Astrocyte (in vitro differentiated cells and primary cell): ENCODE results near the gene ACY1. TPM values are rescaled to one million over a fixed set of nuclear protein-coding genes. Genes with fewer than 3 reads are reported as not detected.

Source experiments
- DNase-seq: peaks from one replicate; pipeline ENCODE4 v3.0.0-alpha.2; 2010; ENCODE audit warnings: low read depth
- FAIRE-seq: peaks from 2 replicates; lab custom pipeline; 2011; peaks lifted over from hg19 to GRCh38; lab: Jason Lieb, UNC
- H2AFZ ChIP-seq: 2 replicates; pipeline ENCODE4 v1.6.0; 2012; ENCODE audit warnings: low read depth, low read length, inconsistent platforms
- H3K27ac ChIP-seq: 2 replicates; pipeline ENCODE4 v1.5.1; 2011; ENCODE audit warnings: low read depth, low read length, inconsistent platforms
- H3K27me3 ChIP-seq: 2 replicates; pipeline ENCODE4 v1.6.0; 2011; ENCODE audit warnings: low read length, inconsistent platforms; ENCODE audit not compliant: insufficient read depth
- H3K36me3 ChIP-seq: 2 replicates; pipeline ENCODE4 v1.5.1; 2011; ENCODE audit warnings: low read length, inconsistent platforms; ENCODE audit not compliant: insufficient read depth
- H3K4me1 ChIP-seq: 2 replicates; pipeline ENCODE4 v1.5.1; 2011; ENCODE audit warnings: low read length, inconsistent platforms; ENCODE audit not compliant: insufficient read depth
- H3K4me2 ChIP-seq: 2 replicates; pipeline ENCODE4 v1.6.0; 2012; ENCODE audit warnings: low read length, inconsistent platforms
- H3K4me3 ChIP-seq: 2 replicates; pipeline ENCODE4 v1.5.1; 2011; ENCODE audit warnings: low read depth, mild to moderate bottlenecking, low read length, inconsistent platforms; ENCODE audit not compliant: insufficient read depth
- H3K79me2 ChIP-seq: 2 replicates; pipeline ENCODE4 v1.6.0; 2012; ENCODE audit warnings: mild to moderate bottlenecking, low read length, inconsistent platforms; ENCODE audit not compliant: insufficient read depth
- H3K9ac ChIP-seq: 2 replicates; pipeline ENCODE4 v1.6.0; 2012; ENCODE audit warnings: mild to moderate bottlenecking, low read length, inconsistent platforms
- H3K9me3 ChIP-seq: 2 replicates; pipeline ENCODE4 v1.5.1; 2012; ENCODE audit warnings: low read depth, mild to moderate bottlenecking, low read length, inconsistent platforms; ENCODE audit not compliant: insufficient read depth
- H4K20me1 ChIP-seq: 2 replicates; pipeline ENCODE4 v1.6.0; 2012; ENCODE audit warnings: low read length, inconsistent platforms; ENCODE audit not compliant: insufficient read depth
- H3K27ac Mint-ChIP-seq: one replicate; pipeline ENCODE4 v1.8.0; 2021; ENCODE audit warnings: mild to moderate bottlenecking, mixed read lengths; ENCODE audit not compliant: unreplicated experiment
- H3K27me3 Mint-ChIP-seq: one replicate; pipeline ENCODE4 v1.8.0; 2021; ENCODE audit warnings: low read depth, mixed read lengths; ENCODE audit not compliant: unreplicated experiment
- H3K36me3 Mint-ChIP-seq: one replicate; pipeline ENCODE4 v1.8.0; 2021; ENCODE audit warnings: low read depth, mixed read lengths; ENCODE audit not compliant: unreplicated experiment
- H3K4me1 Mint-ChIP-seq: one replicate; pipeline ENCODE4 v1.8.0; 2021; ENCODE audit warnings: low read depth, mixed read lengths; ENCODE audit not compliant: unreplicated experiment
- H3K4me3 Mint-ChIP-seq: one replicate; pipeline ENCODE4 v1.8.0; 2021; ENCODE audit warnings: mild to moderate bottlenecking, moderate library complexity, mixed read lengths; ENCODE audit not compliant: unreplicated experiment
- H3K9me3 Mint-ChIP-seq: one replicate; pipeline ENCODE4 v1.8.0; 2021; ENCODE audit warnings: mild to moderate bottlenecking, mixed read lengths; ENCODE audit not compliant: unreplicated experiment
- EZH2 ChIP-seq: IDR thresholded peaks from 2 replicates; pipeline ENCODE4 v1.6.1; 2012; ENCODE audit warnings: mild to moderate bottlenecking, low read length, inconsistent platforms; ENCODE audit not compliant: insufficient read depth
- total RNA-seq: library from RNA; stranded (reverse); gene quantifications from 2 replicates; pipeline ENCODE4 v1.2.1, GENCODE V29; 2021
- TF ChIP-seq, protein P1 (sequence below): IDR thresholded peaks from 2 replicates; pipeline ENCODE4 v1.5.1; 2011; ENCODE audit warnings: low read depth, mild to moderate bottlenecking, inconsistent platforms, low read length, moderate library complexity; ENCODE audit not compliant: insufficient read depth

The ACY1 gene
- total RNA-seq, 1 donor from 2014 or later: 16.4 TPM

DNA sequence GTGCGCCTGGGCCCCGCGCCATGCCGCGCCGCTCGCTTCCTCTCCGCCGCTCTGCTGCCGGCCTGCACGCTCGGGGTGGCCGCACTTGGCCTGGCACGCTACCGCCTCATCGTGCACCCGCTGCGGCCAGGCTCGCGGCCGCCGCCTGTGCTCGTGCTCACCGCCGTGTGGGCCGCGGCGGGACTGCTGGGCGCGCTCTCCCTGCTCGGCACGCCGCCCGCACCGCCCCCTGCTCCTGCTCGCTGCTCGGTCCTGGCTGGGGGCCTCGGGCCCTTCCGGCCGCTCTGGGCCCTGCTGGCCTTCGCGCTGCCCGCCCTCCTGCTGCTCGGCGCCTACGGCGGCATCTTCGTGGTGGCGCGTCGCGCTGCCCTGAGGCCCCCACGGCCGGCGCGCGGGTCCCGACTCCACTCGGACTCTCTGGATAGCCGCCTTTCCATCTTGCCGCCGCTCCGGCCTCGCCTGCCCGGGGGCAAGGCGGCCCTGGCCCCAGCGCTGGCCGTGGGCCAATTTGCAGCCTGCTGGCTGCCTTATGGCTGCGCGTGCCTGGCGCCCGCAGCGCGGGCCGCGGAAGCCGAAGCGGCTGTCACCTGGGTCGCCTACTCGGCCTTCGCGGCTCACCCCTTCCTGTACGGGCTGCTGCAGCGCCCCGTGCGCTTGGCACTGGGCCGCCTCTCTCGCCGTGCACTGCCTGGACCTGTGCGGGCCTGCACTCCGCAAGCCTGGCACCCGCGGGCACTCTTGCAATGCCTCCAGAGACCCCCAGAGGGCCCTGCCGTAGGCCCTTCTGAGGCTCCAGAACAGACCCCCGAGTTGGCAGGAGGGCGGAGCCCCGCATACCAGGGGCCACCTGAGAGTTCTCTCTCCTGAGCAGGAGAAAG is 27.2 kb upstream of the ACY1 start:
- Mint-ChIP-seq H3K9me3 (peaks cover 5% of the 10 kb centered on the region), H3K4me3 (no peak overlapping the region), H3K27ac (no peak overlapping the region), H3K36me3 (peaks cover 22% of the 10 kb centered on the region), H3K4me1 (no peaks in the 10 kb centered on the region), H3K27me3 (peaks cover 29% of the 10 kb centered on the region)
- Histone ChIP-seq H3K4me1 (peaks cover 9% of the 10 kb centered on the region), H3K79me2 (no peaks in the 10 kb centered on the region), H3K9me3 (no peaks in the 10 kb centered on the region), H3K27me3 (peaks cover 7% of the 10 kb centered on the region), H3K4me2 (peak overlapping the region; percentile 84), H3K4me3 (peak overlapping the region; percentile 39), H2AFZ (peak overlapping the region; percentile 69), H3K9ac (peak overlapping the region; percentile 2), H3K27ac (no peak overlapping the region), H4K20me1 (peaks cover 24% of the 10 kb centered on the region), H3K36me3 (peaks cover 4% of the 10 kb centered on the region)
- TF ChIP-seq, protein P1, sequence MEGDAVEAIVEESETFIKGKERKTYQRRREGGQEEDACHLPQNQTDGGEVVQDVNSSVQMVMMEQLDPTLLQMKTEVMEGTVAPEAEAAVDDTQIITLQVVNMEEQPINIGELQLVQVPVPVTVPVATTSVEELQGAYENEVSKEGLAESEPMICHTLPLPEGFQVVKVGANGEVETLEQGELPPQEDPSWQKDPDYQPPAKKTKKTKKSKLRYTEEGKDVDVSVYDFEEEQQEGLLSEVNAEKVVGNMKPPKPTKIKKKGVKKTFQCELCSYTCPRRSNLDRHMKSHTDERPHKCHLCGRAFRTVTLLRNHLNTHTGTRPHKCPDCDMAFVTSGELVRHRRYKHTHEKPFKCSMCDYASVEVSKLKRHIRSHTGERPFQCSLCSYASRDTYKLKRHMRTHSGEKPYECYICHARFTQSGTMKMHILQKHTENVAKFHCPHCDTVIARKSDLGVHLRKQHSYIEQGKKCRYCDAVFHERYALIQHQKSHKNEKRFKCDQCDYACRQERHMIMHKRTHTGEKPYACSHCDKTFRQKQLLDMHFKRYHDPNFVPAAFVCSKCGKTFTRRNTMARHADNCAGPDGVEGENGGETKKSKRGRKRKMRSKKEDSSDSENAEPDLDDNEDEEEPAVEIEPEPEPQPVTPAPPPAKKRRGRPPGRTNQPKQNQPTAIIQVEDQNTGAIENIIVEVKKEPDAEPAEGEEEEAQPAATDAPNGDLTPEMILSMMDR: peak; percentile 23
- TF ChIP-seq EZH2: no peak
- FAIRE-seq (no peak), DNase-seq (peak; percentile 47)

- TF ChIP-seq EZH2: no peak
- TF ChIP-seq, protein P1: no peak
- Histone ChIP-seq H3K36me3 (peaks cover 4% of the 10 kb centered on the region), H3K4me1 (peaks cover 9% of the 10 kb centered on the region), H3K9ac (no peak overlapping the region), H2AFZ (no peak overlapping the region), H3K27ac (no peak overlapping the region), H4K20me1 (peaks cover 39% of the 10 kb centered on the region), H3K27me3 (peaks cover 7% of the 10 kb centered on the region), H3K4me2 (no peak overlapping the region), H3K9me3 (no peaks in the 10 kb centered on the region), H3K4me3 (no peak overlapping the region), H3K79me2 (no peaks in the 10 kb centered on the region)
- no peaks in the 10 kb centered on the region for H3K4me1 Mint-ChIP-seq
- H3K9me3 Mint-ChIP-seq: peaks cover 5% of the 10 kb centered on the region
- peaks cover 29% of the 10 kb centered on the region for H3K36me3 Mint-ChIP-seq
- DNase-seq (no peak), FAIRE-seq (no peak)
- peaks cover 25% of the 10 kb centered on the region for H3K27me3 Mint-ChIP-seq
- H3K4me3 Mint-ChIP-seq: no peak overlapping the region
- no peak overlapping the region for H3K27ac Mint-ChIP-seq
Observed at GRCh38 chr3:51957520-51958205, 25.7 kb upstream of the ACY1 start.
